Hepatic stellate cell (primary cell): Measurements from ENCODE around the gene TMC2.
A peak's percentile ranks its signal among the peaks of the same experiment; 100 is the strongest.

Experiments used
- DNase-seq: peaks from one replicate; pipeline ENCODE4 v3.0.0; 2011; ENCODE audit warnings: low spot score

The TMC2 gene

GRCh38 chr20:2631228-2631627 lies 94.9 kb downstream of the TMC2 start:
- DNase-seq: no peak

GRCh38 chr20:2633381-2633780 lies 97.0 kb downstream of the TMC2 start:
- no peak for DNase-seq

GRCh38 chr20:2637246-2637645 lies 100.9 kb downstream of the TMC2 start:
- no peak for DNase-seq

GRCh38 chr20:2640260-2640659 lies 103.9 kb downstream of the TMC2 start:
- no peak for DNase-seq

GRCh38 chr20:2640899-2641298 lies 104.5 kb downstream of the TMC2 start:
- no peak for DNase-seq

GRCh38 chr20:2643708-2644107 lies 107.3 kb downstream of the TMC2 start:
- DNase-seq: no peak

GRCh38 chr20:2651772-2652723 lies 115.7 kb downstream of the TMC2 start, which contains the start of gene NOP56:
TSS of gene NOP56 (plus strand) at chr20:2652632. CDS start at chr20:2652661, 29 bp downstream.
- DNase-seq: peak; percentile 95

GRCh38 chr20:2652724-2653555 lies 116.6 kb downstream of the TMC2 start:
- peak; percentile 44 for DNase-seq

GRCh38 chr20:2653556-2654383 lies 117.4 kb downstream of the TMC2 start:
- DNase-seq: no peak

- no peak for DNase-seq
These were observed 118.0 kb downstream of the TMC2 start for GRCh38 chr20:2654384-2654822.

- DNase-seq: no peak
These were observed 118.5 kb downstream of the TMC2 start for GRCh38 chr20:2654831-2655230.

- no peak for DNase-seq
These were observed 119.2 kb downstream of the TMC2 start for GRCh38 chr20:2655331-2656116.

GRCh38 chr20:2656471-2657117 lies 120.2 kb downstream of the TMC2 start:
- no peak for DNase-seq

GRCh38 chr20:2657241-2657640 lies 120.9 kb downstream of the TMC2 start:
- DNase-seq: no peak

- no peak for DNase-seq
These were observed 121.3 kb downstream of the TMC2 start for GRCh38 chr20:2657674-2658073.

GRCh38 chr20:2658414-2659354 lies 122.3 kb downstream of the TMC2 start:
- no peak for DNase-seq

GRCh38 chr20:2659547-2659946 lies 123.2 kb downstream of the TMC2 start:
- DNase-seq: no peak

GRCh38 chr20:2663364-2663886 lies 127.1 kb downstream of the TMC2 start:
- no peak for DNase-seq
